Measurements from ENCODE around the gene PTPRK. TPM values are rescaled to one million over a fixed set of nuclear protein-coding genes. Genes with fewer than 3 reads are reported as not detected.

The PTPRK gene
- total and polyA plus RNA-seq, 4 donors = 12.1 to 61.2 (median 29.1) TPM

DNA sequence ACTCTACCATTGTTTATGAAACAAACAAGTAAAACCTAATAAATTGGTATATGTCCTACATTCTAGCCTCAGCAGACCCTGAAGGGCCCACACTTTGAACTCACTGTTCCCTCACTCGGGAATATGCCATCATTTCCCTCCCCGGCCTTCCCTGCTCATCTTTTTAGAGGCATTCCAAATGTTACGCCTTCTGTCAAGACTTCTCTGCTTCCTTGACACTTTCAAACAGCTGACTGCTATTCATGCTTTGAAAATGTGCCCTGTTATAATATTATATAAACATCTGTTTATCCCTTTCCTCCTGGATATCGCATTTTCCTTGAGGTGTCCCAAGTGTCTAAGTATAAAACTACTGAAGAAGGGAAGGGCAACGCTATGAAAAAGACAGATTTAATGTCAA is 370.0 kb downstream of the PTPRK start:
- H3K27me3 ChIP-seq (ENCODE audit: control insufficient read depth in 4 of 4, insufficient read depth in 4 of 4, low read length in 3 of 4) = no peaks in the 10 kb centered on the region
- no peaks in the 10 kb centered on the region for H3K36me3 ChIP-seq (ENCODE audit: control insufficient read depth in 4 of 4, insufficient read depth in 3 of 4, low read depth in 1 of 4, low read length in 3 of 4)
- no peak for TF ChIP-seq EGR1 (IDR thresholded peaks at IDR 0.05; ENCODE audit: low read depth in 2 of 2)
- TF ChIP-seq, protein P1, sequence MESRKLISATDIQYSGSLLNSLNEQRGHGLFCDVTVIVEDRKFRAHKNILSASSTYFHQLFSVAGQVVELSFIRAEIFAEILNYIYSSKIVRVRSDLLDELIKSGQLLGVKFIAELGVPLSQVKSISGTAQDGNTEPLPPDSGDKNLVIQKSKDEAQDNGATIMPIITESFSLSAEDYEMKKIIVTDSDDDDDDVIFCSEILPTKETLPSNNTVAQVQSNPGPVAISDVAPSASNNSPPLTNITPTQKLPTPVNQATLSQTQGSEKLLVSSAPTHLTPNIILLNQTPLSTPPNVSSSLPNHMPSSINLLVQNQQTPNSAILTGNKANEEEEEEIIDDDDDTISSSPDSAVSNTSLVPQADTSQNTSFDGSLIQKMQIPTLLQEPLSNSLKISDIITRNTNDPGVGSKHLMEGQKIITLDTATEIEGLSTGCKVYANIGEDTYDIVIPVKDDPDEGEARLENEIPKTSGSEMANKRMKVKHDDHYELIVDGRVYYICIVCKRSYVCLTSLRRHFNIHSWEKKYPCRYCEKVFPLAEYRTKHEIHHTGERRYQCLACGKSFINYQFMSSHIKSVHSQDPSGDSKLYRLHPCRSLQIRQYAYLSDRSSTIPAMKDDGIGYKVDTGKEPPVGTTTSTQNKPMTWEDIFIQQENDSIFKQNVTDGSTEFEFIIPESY (IDR thresholded peaks at IDR 0.05) = no peak
- TF ChIP-seq JUND (IDR thresholded peaks at IDR 0.05) = no peak
- no peak for TF ChIP-seq HNF4A (conservative IDR thresholded peaks at IDR 0.05)
- no peak for TF ChIP-seq SP1 (IDR thresholded peaks at IDR 0.05)
- TF ChIP-seq ATF3 (IDR thresholded peaks at IDR 0.05) = no peak
- no peak for TF ChIP-seq GABPA (IDR thresholded peaks at IDR 0.05 in 1 of 2, conservative IDR thresholded peaks at IDR 0.05 in 1 of 2)
- TF ChIP-seq NR2F2 (IDR thresholded peaks at IDR 0.05) = no peak
- no peak for TF ChIP-seq CTCF (IDR thresholded peaks at IDR 0.05; ENCODE audit: low read depth, low read length, missing input control)
- no peak for TF ChIP-seq FOXA2 (IDR thresholded peaks at IDR 0.05)
- TF ChIP-seq HNF4G (IDR thresholded peaks at IDR 0.05) = no peak
- no peak for TF ChIP-seq MAX (IDR thresholded peaks at IDR 0.05)
- no peak for TF ChIP-seq FOXA1 (IDR thresholded peaks at IDR 0.05)
- TF ChIP-seq YY1 (IDR thresholded peaks at IDR 0.05) = no peak
- H3K4me1 ChIP-seq (ENCODE audit: control insufficient read depth in 4 of 4, insufficient read depth in 4 of 4, low read length in 3 of 4) = no peaks in the 10 kb centered on the region
- DNase-seq (ENCODE audit: low spot score) = no peak
- no peaks in the 10 kb centered on the region for H3K9me3 ChIP-seq (ENCODE audit: control insufficient read depth in 4 of 4, low read length in 3 of 4)
- 93% methylated on average over 5 of the region's 5 CpGs for WGBS
- H3K4me3 ChIP-seq (ENCODE audit: low read depth in 1 of 3, low read length in 3 of 3) = no peak overlapping the region
- H3K9ac ChIP-seq (ENCODE audit: low read depth in 1 of 2, low read length in 2 of 2) = no peak overlapping the region
- no peak overlapping the region for H3K27ac ChIP-seq (ENCODE audit: low read depth in 1 of 2, low read length in 2 of 2)

DNA sequence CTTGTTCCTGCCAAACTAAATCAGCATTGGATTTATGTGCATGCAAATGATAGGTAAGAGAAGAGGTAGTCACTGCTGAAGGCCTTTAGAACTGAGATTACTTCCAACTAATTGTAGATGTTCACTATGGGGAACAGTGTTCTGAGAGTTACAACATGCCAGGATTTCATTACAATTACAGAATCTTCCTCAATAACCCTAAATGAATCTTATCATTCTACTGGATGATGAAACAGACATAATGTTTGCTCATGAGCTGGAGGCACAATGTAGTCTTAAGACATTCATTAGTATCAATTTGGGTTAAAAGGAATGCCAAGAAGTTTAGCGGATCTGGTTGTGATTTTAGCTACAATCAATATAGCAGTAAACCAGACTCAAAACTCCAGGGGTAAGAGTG is 370.6 kb downstream of the PTPRK start:
- DNase-seq (ENCODE audit: low spot score) = no peak
- no peak for TF ChIP-seq TAF1 (conservative IDR thresholded peaks at IDR 0.05)
- no peak for TF ChIP-seq MAX (IDR thresholded peaks at IDR 0.05)
- no peak for TF ChIP-seq FOXA1 (IDR thresholded peaks at IDR 0.05)
- TF ChIP-seq GABPA (IDR thresholded peaks at IDR 0.05 in 1 of 2, conservative IDR thresholded peaks at IDR 0.05 in 1 of 2) = no peak
- no peak for TF ChIP-seq NR2F2 (IDR thresholded peaks at IDR 0.05)
- TF ChIP-seq EGR1 (IDR thresholded peaks at IDR 0.05; ENCODE audit: low read depth in 2 of 2) = no peak
- TF ChIP-seq, protein P1 (IDR thresholded peaks at IDR 0.05) = no peak
- no peak for TF ChIP-seq CTCF (IDR thresholded peaks at IDR 0.05; ENCODE audit: low read depth, low read length, missing input control)
- no peak for TF ChIP-seq RXRA (IDR thresholded peaks at IDR 0.05)
- TF ChIP-seq JUND (IDR thresholded peaks at IDR 0.05) = no peak
- TF ChIP-seq HNF4A (conservative IDR thresholded peaks at IDR 0.05) = no peak
- H3K4me1 ChIP-seq (ENCODE audit: control insufficient read depth in 4 of 4, insufficient read depth in 4 of 4, low read length in 3 of 4) = no peaks in the 10 kb centered on the region
- no peaks in the 10 kb centered on the region for H3K36me3 ChIP-seq (ENCODE audit: control insufficient read depth in 4 of 4, insufficient read depth in 3 of 4, low read depth in 1 of 4, low read length in 3 of 4)
- no peaks in the 10 kb centered on the region for H3K9me3 ChIP-seq (ENCODE audit: control insufficient read depth in 4 of 4, low read length in 3 of 4)
- H3K27ac ChIP-seq (ENCODE audit: low read depth in 1 of 2, low read length in 2 of 2) = no peak overlapping the region
- H3K27me3 ChIP-seq (ENCODE audit: control insufficient read depth in 4 of 4, insufficient read depth in 4 of 4, low read length in 3 of 4) = no peaks in the 10 kb centered on the region
- no peak overlapping the region for H3K9ac ChIP-seq (ENCODE audit: low read depth in 1 of 2, low read length in 2 of 2)
- WGBS = 99% methylated on average over 1 of the region's 1 CpG
- no peak overlapping the region for H3K4me3 ChIP-seq (ENCODE audit: low read depth in 1 of 3, low read length in 3 of 3)

Measured in liver (tissue), 9 donors.